ENCODE data around the gene ITGA1.
"Not testable (repeated sequence)": the region's sequence is repeated elsewhere in the genome, so short reads cannot be mapped to it uniquely, and the experiment has no call there.

ITGA1 gene

GRCh38 chr5:52906845-52907244, 119.1 kb downstream of the ITGA1 start:
- no peak for DNase-seq

GRCh38 chr5:52909192-52909591, 121.5 kb downstream of the ITGA1 start:
- DNase-seq: no peak

- no peak for DNase-seq
Observed at GRCh38 chr5:52910071-52910470, 122.4 kb downstream of the ITGA1 start.

GRCh38 chr5:52915176-52915875, 127.6 kb downstream of the ITGA1 start:
- DNase-seq: peak; percentile 62

GRCh38 chr5:52920929-52921328, 133.2 kb downstream of the ITGA1 start:
- DNase-seq: no peak

- no peak for DNase-seq
Observed at GRCh38 chr5:52922384-52922783, 134.7 kb downstream of the ITGA1 start.

GRCh38 chr5:52924456-52924855, 136.7 kb downstream of the ITGA1 start:
- no peak for DNase-seq

GRCh38 chr5:52925001-52925400, 137.3 kb downstream of the ITGA1 start:
- DNase-seq: no peak

GRCh38 chr5:52928689-52929088, 141.0 kb downstream of the ITGA1 start:
- DNase-seq: no peak

- no peak for DNase-seq
Observed at GRCh38 chr5:52938226-52938625, 150.5 kb downstream of the ITGA1 start.

- DNase-seq: no peak
Observed at GRCh38 chr5:52943285-52943684, 155.6 kb downstream of the ITGA1 start.

- DNase-seq: no peak
Observed at GRCh38 chr5:52943808-52944207, 156.1 kb downstream of the ITGA1 start.

GRCh38 chr5:52945040-52945439, 157.3 kb downstream of the ITGA1 start:
- no peak for DNase-seq

- no peak for DNase-seq
Observed at GRCh38 chr5:52947208-52947607, 159.5 kb downstream of the ITGA1 start.

- DNase-seq: no peak
Observed at GRCh38 chr5:52947851-52948250, 160.1 kb downstream of the ITGA1 start.

GRCh38 chr5:52948418-52949076, 160.8 kb downstream of the ITGA1 start:
- peak; percentile 70 for DNase-seq

GRCh38 chr5:52950686-52951085, 163.0 kb downstream of the ITGA1 start:
- DNase-seq: no peak

GRCh38 chr5:52952483-52952882, 164.8 kb downstream of the ITGA1 start:
- no peak for DNase-seq

- DNase-seq: no peak
Observed at GRCh38 chr5:52956014-52956413, 168.3 kb downstream of the ITGA1 start.

- DNase-seq: no peak
Observed at GRCh38 chr5:52956915-52957747, 169.4 kb downstream of the ITGA1 start.

GRCh38 chr5:52961274-52961681, 173.6 kb downstream of the ITGA1 start:
- DNase-seq: peak; percentile 2

- no peak for DNase-seq
Observed at GRCh38 chr5:52963636-52964035, 175.9 kb downstream of the ITGA1 start.

- DNase-seq: no peak
Observed at GRCh38 chr5:52964138-52964537, 176.4 kb downstream of the ITGA1 start.

GRCh38 chr5:52976157-52976556, 188.4 kb downstream of the ITGA1 start:
- DNase-seq: not testable (repeated sequence)
